ENCODE results near the gene CARD6. TPM values are rescaled to one million over a fixed set of nuclear protein-coding genes. Genes with fewer than 3 reads are reported as not detected.

CARD6 gene
- total RNA-seq, 4 donors from 2014 or later: 19.2 to 40.3 (median 31.0) TPM

- TF ChIP-seq CTCF (IDR thresholded peaks at IDR 0.05; ENCODE audit: low read depth): no peak
Observed at GRCh38 chr5:40875958-40876357, 34.8 kb downstream of the CARD6 start.

- TF ChIP-seq CTCF (IDR thresholded peaks at IDR 0.05; ENCODE audit: low read depth): no peak
Observed at GRCh38 chr5:40877371-40877988, 36.3 kb downstream of the CARD6 start.

GRCh38 chr5:40879163-40879942 is 38.2 kb downstream of the CARD6 start:
- no peak for TF ChIP-seq CTCF (IDR thresholded peaks at IDR 0.05; ENCODE audit: low read depth)

GRCh38 chr5:40882291-40882690 is 41.1 kb downstream of the CARD6 start:
- no peak for TF ChIP-seq CTCF (IDR thresholded peaks at IDR 0.05; ENCODE audit: low read depth)

- no peak for TF ChIP-seq CTCF (IDR thresholded peaks at IDR 0.05; ENCODE audit: low read depth)
Observed at GRCh38 chr5:40904205-40904993, 63.2 kb downstream of the CARD6 start.

- no peak for TF ChIP-seq CTCF (IDR thresholded peaks at IDR 0.05; ENCODE audit: low read depth)
Observed at GRCh38 chr5:40904994-40905306, 63.8 kb downstream of the CARD6 start.

- TF ChIP-seq CTCF (IDR thresholded peaks at IDR 0.05; ENCODE audit: low read depth): no peak
Observed at GRCh38 chr5:40906351-40906751, 65.2 kb downstream of the CARD6 start.
